ENCODE results near the gene SLC25A51. TPM values are rescaled to one million over a fixed set of nuclear protein-coding genes. Genes with fewer than 3 reads are reported as not detected.

The SLC25A51 gene
- total RNA-seq, 3 donors from 2014 or later = 22.5 to 43.7 (median 30.8) TPM

GRCh38 chr9:37905131-37905505 lies 1.2 kb upstream of the SLC25A51 start:
- H3K4me1 ChIP-seq = peaks cover 0 to 8% of the 10 kb centered on the region in 2 donors
- peak overlapping the region; percentile 84 to 85 for H3K27ac ChIP-seq
- intact Hi-C loops (cut with DNase I; ENCODE audit: low total_unique reads) = no loop called here
- no peaks in the 10 kb centered on the region for H3K36me3 ChIP-seq
- no peak for DNase-seq (ENCODE audit: low spot score in 2 of 2)
- no peaks in the 10 kb centered on the region for H3K9me3 ChIP-seq
- peak overlapping the region; percentile 85 to 96 (median 92) for H3K4me3 ChIP-seq
- TF ChIP-seq POLR2AphosphoS5 (IDR thresholded peaks at IDR 0.05) (no peak), POLR2A (IDR thresholded peaks at IDR 0.05) (no peak), CTCF (IDR thresholded peaks at IDR 0.05) (no peak)
- no peaks in the 10 kb centered on the region for H3K27me3 ChIP-seq

- peak in 1 of 3 donors; percentile 2 for TF ChIP-seq CTCF (IDR thresholded peaks at IDR 0.05)
- TF ChIP-seq POLR2AphosphoS5 (IDR thresholded peaks at IDR 0.05) = no peak
- no peak for TF ChIP-seq POLR2A (IDR thresholded peaks at IDR 0.05)
- peak overlapping the region; percentile 84 to 85 for H3K27ac ChIP-seq
- no peaks in the 10 kb centered on the region for H3K27me3 ChIP-seq
- no peaks in the 10 kb centered on the region for H3K9me3 ChIP-seq
- no peak for DNase-seq (ENCODE audit: low spot score in 2 of 2)
- H3K4me1 ChIP-seq = peaks cover 0 to 8% of the 10 kb centered on the region in 2 donors
- intact Hi-C loops (cut with DNase I; ENCODE audit: low total_unique reads) = no loop called here
- H3K36me3 ChIP-seq = no peaks in the 10 kb centered on the region
- H3K4me3 ChIP-seq = peak overlapping the region; percentile 85 to 96 (median 92)
These were observed 661 bp upstream of the SLC25A51 start for GRCh38 chr9:37904445-37905130.

GRCh38 chr9:37902796-37903646 lies 906 bp downstream of the SLC25A51 start:
- no peak for DNase-seq (ENCODE audit: low spot score in 2 of 2)
- H3K36me3 ChIP-seq = no peaks in the 10 kb centered on the region

GRCh38 chr9:37902131-37902530 lies 1.8 kb downstream of the SLC25A51 start:
- no peaks in the 10 kb centered on the region for H3K27me3 ChIP-seq
- H3K9me3 ChIP-seq = no peaks in the 10 kb centered on the region
- TF ChIP-seq POLR2AphosphoS5 (IDR thresholded peaks at IDR 0.05) (no peak), CTCF (IDR thresholded peaks at IDR 0.05) (no peak), POLR2A (IDR thresholded peaks at IDR 0.05) (no peak)
- H3K36me3 ChIP-seq = no peaks in the 10 kb centered on the region
- no peak overlapping the region for H3K4me3 ChIP-seq
- intact Hi-C loops (cut with DNase I; ENCODE audit: low total_unique reads) = no loop called here
- no peak overlapping the region for H3K27ac ChIP-seq
- peaks cover 0 to 8% of the 10 kb centered on the region in 2 donors for H3K4me1 ChIP-seq
- no peak for DNase-seq (ENCODE audit: low spot score in 2 of 2)

More at GRCh38 chr9:37902796-37903646, 906 bp downstream of the SLC25A51 start:
- peak overlapping the region; percentile 84 to 85 for H3K27ac ChIP-seq
- intact Hi-C loops (cut with DNase I; ENCODE audit: low total_unique reads) = no loop called here
- TF ChIP-seq CTCF (IDR thresholded peaks at IDR 0.05) = no peak
- no peak for TF ChIP-seq POLR2AphosphoS5 (IDR thresholded peaks at IDR 0.05)
- no peak for TF ChIP-seq POLR2A (IDR thresholded peaks at IDR 0.05)
- no peaks in the 10 kb centered on the region for H3K27me3 ChIP-seq
- H3K4me1 ChIP-seq = peaks cover 0 to 8% of the 10 kb centered on the region in 2 donors
- H3K9me3 ChIP-seq = no peaks in the 10 kb centered on the region
- H3K4me3 ChIP-seq = peak overlapping the region; percentile 85 to 96 (median 92)

GRCh38 chr9:37899041-37899440 lies 4.9 kb downstream of the SLC25A51 start:
- DNase-seq (ENCODE audit: low spot score in 2 of 2) = no peak
- H3K36me3 ChIP-seq = no peaks in the 10 kb centered on the region
- intact Hi-C loops (cut with DNase I; ENCODE audit: low total_unique reads) = no loop called here
- no peaks in the 10 kb centered on the region for H3K9me3 ChIP-seq
- peaks cover 0 to 8% of the 10 kb centered on the region in 2 donors for H3K4me1 ChIP-seq
- TF ChIP-seq POLR2A (IDR thresholded peaks at IDR 0.05) (no peak), CTCF (IDR thresholded peaks at IDR 0.05) (no peak), POLR2AphosphoS5 (IDR thresholded peaks at IDR 0.05) (no peak)
- no peak overlapping the region for H3K27ac ChIP-seq
- H3K4me3 ChIP-seq = no peak overlapping the region
- no peaks in the 10 kb centered on the region for H3K27me3 ChIP-seq

Measured in breast epithelium (tissue), 4 donors.